H1 (cell line): Measurements from ENCODE around the gene ACOT12. TPM values are rescaled to one million over a fixed set of nuclear protein-coding genes. Genes with fewer than 3 reads are reported as not detected.

Experiments
- CTCF ChIA-PET: fragments of 300-600 bp; sonication (Branson Sonifier 250); formaldehyde crosslinking; loops from one replicate; lab custom pipeline; 2021; ENCODE audit not compliant: partially characterized antibody; lab: Charles Lee
- POLR2A ChIA-PET: fragments of 300-600 bp; sonication (Branson Sonifier 250); formaldehyde crosslinking; loops from one replicate; lab custom pipeline; 2021; ENCODE audit warnings: inconsistent platforms; ENCODE audit not compliant: partially characterized antibody; lab: Charles Lee
- DNase-seq, 2 experiments: peaks; one replicate each; pipeline versions ENCODE4 v3.0.0 to v3.0.0-alpha.2; 2010 to 2022; ENCODE audit warnings: low spot score in 2 of 2, low read depth in 1 of 2, mixed read lengths in 1 of 2
- FAIRE-seq: peaks from 2 replicates; lab custom pipeline; 2011; peaks lifted over from hg19 to GRCh38; lab: Jason Lieb, UNC
- H2AFZ ChIP-seq: 2 replicates; pipeline ENCODE4 v1.8.1; 2012; ENCODE audit warnings: low read length, inconsistent platforms
- H2AK5ac ChIP-seq: 2 replicates; pipeline ENCODE4 v1.6.1; 2013; ENCODE audit warnings: low read depth, low read length
- H2BK120ac ChIP-seq: replicated peaks from 2 replicates; pipeline ENCODE3; 2013; ENCODE audit warnings: low read depth, low read length, inconsistent platforms
- H2BK12ac ChIP-seq: 2 replicates; pipeline ENCODE4 v1.6.1; 2013; ENCODE audit warnings: low read depth, low read length
- H2BK15ac ChIP-seq: 2 replicates; pipeline ENCODE4 v1.6.1; 2013; ENCODE audit warnings: low read length
- H2BK20ac ChIP-seq: 2 replicates; pipeline ENCODE4 v1.6.1; 2013; ENCODE audit warnings: low read length
- H2BK5ac ChIP-seq: 2 replicates; pipeline ENCODE4 v1.6.1; 2013; ENCODE audit warnings: low read depth, low read length
- H3K14ac ChIP-seq: 2 replicates; pipeline ENCODE4 v1.6.1; 2013; ENCODE audit warnings: inconsistent platforms; ENCODE audit not compliant: insufficient read length
- H3K18ac ChIP-seq: 2 replicates; pipeline ENCODE4 v1.6.1; 2013; ENCODE audit warnings: low read length; ENCODE audit errors: extremely low read depth
- H3K23ac ChIP-seq: 2 replicates; pipeline ENCODE4 v1.6.1; 2013; ENCODE audit warnings: inconsistent platforms; ENCODE audit not compliant: insufficient read length
- H3K23me2 ChIP-seq: 2 replicates; pipeline ENCODE4 v1.6.1; 2013; ENCODE audit warnings: low read depth, low read length
- H3K27ac ChIP-seq: 2 replicates; pipeline ENCODE4 v1.6.1; 2011; ENCODE audit warnings: low read depth, low read length, inconsistent platforms
- H3K27me3 ChIP-seq, 4 experiments: replicated peaks in 1 of 4; 1 replicate in 1 of 4; 2 replicates in 3 of 4; pipeline versions ENCODE4 v1.6.1 to v1.8.1; 2011 to 2013; ENCODE audit warnings: low read length in 3 of 4, mild to moderate bottlenecking in 3 of 4, inconsistent platforms in 2 of 4, mixed read lengths in 2 of 4, moderate library complexity in 1 of 4; ENCODE audit not compliant: control insufficient read depth in 3 of 4, insufficient read depth in 3 of 4; ENCODE audit errors: extremely low read depth in 1 of 4
- H3K36me3 ChIP-seq, 4 experiments: 2 replicates each; pipeline versions ENCODE4 v1.6.1 to v1.8.1; 2011 to 2013; ENCODE audit warnings: mild to moderate bottlenecking in 4 of 4, low read length in 3 of 4, moderate library complexity in 2 of 4, control low read depth in 1 of 4, inconsistent platforms in 1 of 4; ENCODE audit not compliant: insufficient read depth in 4 of 4, control insufficient read depth in 2 of 4
- H3K4ac ChIP-seq: replicated peaks from 2 replicates; pipeline ENCODE3; 2013; ENCODE audit warnings: low read length, low read depth, mixed read lengths, inconsistent platforms; ENCODE audit not compliant: insufficient read length
- H3K4me1 ChIP-seq, 4 experiments: replicated peaks in 1 of 4; 1 replicate in 1 of 4; 2 replicates in 3 of 4; pipeline versions ENCODE4 v1.6.1 to v1.8.1; 2011 to 2013; ENCODE audit warnings: low read length in 3 of 4, inconsistent platforms in 2 of 4, mixed read lengths in 1 of 4; ENCODE audit not compliant: insufficient read depth in 4 of 4, control insufficient read depth in 3 of 4
- H3K4me2 ChIP-seq, 2 experiments: 2 replicates each; pipeline versions ENCODE4 v1.6.1 to v1.8.1; 2011 to 2013; ENCODE audit warnings: low read depth in 2 of 2, low read length in 2 of 2, control low read depth in 1 of 2, inconsistent platforms in 1 of 2, mild to moderate bottlenecking in 1 of 2; ENCODE audit not compliant: insufficient read depth in 1 of 2
- H3K4me3 ChIP-seq, 4 experiments: fragments of 200-600, 300-600 bp in 1 of 4; sonication (generic), shearing (Covaris generic), sonication (Bioruptor Twin) in 1 of 4; 2 replicates each; pipeline versions ENCODE4 v1.5.1 to v1.8.1; 2011 to 2016; ENCODE audit warnings: low read length in 4 of 4, low read depth in 3 of 4, control low read depth in 2 of 4, inconsistent platforms in 2 of 4, mild to moderate bottlenecking in 2 of 4, mixed read lengths in 1 of 4, moderate library complexity in 1 of 4; ENCODE audit not compliant: insufficient read depth in 2 of 4; ENCODE audit errors: extremely low read depth in 1 of 4
- H3K56ac ChIP-seq: replicated peaks from 2 replicates; pipeline ENCODE3; 2013; ENCODE audit warnings: low read depth, mild to moderate bottlenecking, mixed read lengths, low read length, inconsistent platforms; ENCODE audit not compliant: insufficient read length
- H3K79me1 ChIP-seq: 2 replicates; pipeline ENCODE4 v1.6.1; 2013; ENCODE audit warnings: low read depth, low read length, control low read depth
- H3K79me2 ChIP-seq, 2 experiments: 2 replicates each; pipeline versions ENCODE4 v1.6.1 to v1.8.1; 2012 to 2013; ENCODE audit warnings: low read length in 2 of 2, mild to moderate bottlenecking in 2 of 2, inconsistent platforms in 1 of 2; ENCODE audit not compliant: insufficient read depth in 2 of 2, control insufficient read depth in 1 of 2
- H3K9ac ChIP-seq, 4 experiments: replicated peaks in 1 of 4; 1 replicate in 1 of 4; 2 replicates in 3 of 4; pipeline versions ENCODE4 v1.6.1 to v1.8.1; 2011 to 2013; ENCODE audit warnings: low read depth in 3 of 4, low read length in 3 of 4, control low read depth in 2 of 4, mild to moderate bottlenecking in 2 of 4, moderate library complexity in 2 of 4, inconsistent platforms in 1 of 4; ENCODE audit errors: extremely low read depth in 1 of 4
- H3K9me3 ChIP-seq, 2 experiments: 2 replicates each; pipeline versions ENCODE4 v1.6.1 to v1.8.1; 2012 to 2013; ENCODE audit warnings: mild to moderate bottlenecking in 2 of 2, moderate library complexity in 2 of 2, control low read depth in 1 of 2, inconsistent platforms in 1 of 2, low read depth in 1 of 2, low read length in 1 of 2, mixed read lengths in 1 of 2; ENCODE audit not compliant: insufficient read depth in 2 of 2
- H4K20me1 ChIP-seq, 2 experiments: replicated peaks in 1 of 2; 2 replicates each; pipeline versions ENCODE3 to v1.8.1; 2011 to 2013; ENCODE audit warnings: inconsistent platforms in 2 of 2, low read length in 2 of 2, mild to moderate bottlenecking in 1 of 2; ENCODE audit not compliant: insufficient read depth in 2 of 2, control insufficient read depth in 1 of 2
- H4K5ac ChIP-seq: 2 replicates; pipeline ENCODE4 v1.6.1; 2013; ENCODE audit warnings: low read length, low read depth, mixed read lengths, inconsistent platforms; ENCODE audit not compliant: insufficient read length
- H4K8ac ChIP-seq: 2 replicates; pipeline ENCODE4 v1.8.0; 2013; ENCODE audit warnings: mild to moderate bottlenecking, moderate library complexity, low read length, inconsistent platforms; ENCODE audit not compliant: insufficient read depth; ENCODE audit errors: extremely low read depth
- H4K91ac ChIP-seq: replicated peaks from 2 replicates; pipeline ENCODE3; 2013; ENCODE audit warnings: low read length, mixed read lengths, inconsistent platforms; ENCODE audit not compliant: insufficient read length
- WGBS, 2 experiments: shearing (Covaris generic) in 1 of 2; methylation state at CpG; one replicate each; pipeline versions ENCODE4 v1.1.6 to v1.1.7; 2013 to 2015; ENCODE audit warnings: low lambda C conversion rate in 2 of 2, mixed read lengths in 2 of 2, inconsistent platforms in 1 of 2, low coverage in 1 of 2, missing lambda C conversion rate in 1 of 2; ENCODE audit not compliant: insufficient replicate concordance in 2 of 2, insufficient coverage in 1 of 2, insufficient read length in 1 of 2; ENCODE audit errors: extremely low coverage in 1 of 2, missing lambda C conversion rate in 1 of 2; 5-methylcytosine and 5-hydroxymethylcytosine counted together
- polyA plus RNA-seq, 7 experiments: library from polyadenylated mRNA; depleted of rRNA in 3 of 7; stranded (reverse) in 5 of 7; unstranded in 2 of 7; fragments of >200 nt in 5 of 7; fragments of 200-250 nt in 2 of 7; gene quantifications; 1 replicate in 5 of 7; 2 replicates in 1 of 7; 4 replicates in 1 of 7; pipeline versions ENCODE4 v1.2.1 to v1.2.3, GENCODE V29; 2011 to 2013; ENCODE audit warnings: missing spikeins in 2 of 7, mixed read lengths in 2 of 7
- total RNA-seq: library from RNA; stranded (reverse); fragmentation: NEBNext Ultra II Directional; extraction: Animal tissue kit (Norgen Biotek cat#: 25700); gene quantifications from 2 replicates; pipeline ENCODE4 v1.2.1, GENCODE V29; 2021

ACOT12 gene
- total and polyA plus RNA-seq, 2 of the 8 experiments (the other 6 are each of a cell fraction or from before 2014, with no cell fraction given): 0.29 TPM; not detected in 1

GRCh38 chr5:81402192-81402930 lies 8.4 kb upstream of the ACOT12 start:
- Histone ChIP-seq H4K91ac (no peak overlapping the region), H3K4ac (no peak overlapping the region), H3K9me3 (no peaks in the 10 kb centered on the region), H3K27ac (no peak overlapping the region), H3K23me2 (no peaks in the 10 kb centered on the region), H3K56ac (no peak overlapping the region), H2AFZ (no peak overlapping the region), H3K36me3 (no peaks in the 10 kb centered on the region), H3K79me2 (no peaks in the 10 kb centered on the region), H2BK120ac (no peak overlapping the region), H3K4me2 (no peak overlapping the region), H3K79me1 (no peaks in the 10 kb centered on the region), H2BK5ac (no peak overlapping the region), H4K5ac (no peak overlapping the region), H3K27me3 (peaks cover 0 to 1% (median 0%) of the 10 kb centered on the region in 4 experiments; a peak in 1 of 7 replicates), H2AK5ac (no peak overlapping the region), H3K4me1 (no peaks in the 10 kb centered on the region), H2BK20ac (no peak overlapping the region), H2BK12ac (no peak overlapping the region), H3K9ac (no peak overlapping the region), H3K23ac (no peak overlapping the region), H4K8ac (no peak overlapping the region), H4K20me1 (no peaks in the 10 kb centered on the region), H2BK15ac (no peak overlapping the region), H3K18ac (no peak overlapping the region), H3K4me3 (no peak overlapping the region), H3K14ac (no peak overlapping the region)
- CTCF ChIA-PET: no interaction called here
- POLR2A ChIA-PET: interaction anchor here (0.8 kb wide), 1 partner anchor 8 kb away, joined by 3 read pairs; the partner anchor contains the start of gene ACOT12
- DNase-seq (no peak), FAIRE-seq (no peak)
- WGBS, 2 experiments: 97% methylated on average over 2 of the region's 2 CpGs; no CpG with 5 or more reads in 1 of the 2 experiments
